ENCODE data around the gene LACTB. TPM values are rescaled to one million over a fixed set of nuclear protein-coding genes. Genes with fewer than 3 reads are reported as not detected.

LACTB gene
- total and polyA plus RNA-seq, 11 donors = 17.9 to 31.0 (median 22.7) TPM

DNA sequence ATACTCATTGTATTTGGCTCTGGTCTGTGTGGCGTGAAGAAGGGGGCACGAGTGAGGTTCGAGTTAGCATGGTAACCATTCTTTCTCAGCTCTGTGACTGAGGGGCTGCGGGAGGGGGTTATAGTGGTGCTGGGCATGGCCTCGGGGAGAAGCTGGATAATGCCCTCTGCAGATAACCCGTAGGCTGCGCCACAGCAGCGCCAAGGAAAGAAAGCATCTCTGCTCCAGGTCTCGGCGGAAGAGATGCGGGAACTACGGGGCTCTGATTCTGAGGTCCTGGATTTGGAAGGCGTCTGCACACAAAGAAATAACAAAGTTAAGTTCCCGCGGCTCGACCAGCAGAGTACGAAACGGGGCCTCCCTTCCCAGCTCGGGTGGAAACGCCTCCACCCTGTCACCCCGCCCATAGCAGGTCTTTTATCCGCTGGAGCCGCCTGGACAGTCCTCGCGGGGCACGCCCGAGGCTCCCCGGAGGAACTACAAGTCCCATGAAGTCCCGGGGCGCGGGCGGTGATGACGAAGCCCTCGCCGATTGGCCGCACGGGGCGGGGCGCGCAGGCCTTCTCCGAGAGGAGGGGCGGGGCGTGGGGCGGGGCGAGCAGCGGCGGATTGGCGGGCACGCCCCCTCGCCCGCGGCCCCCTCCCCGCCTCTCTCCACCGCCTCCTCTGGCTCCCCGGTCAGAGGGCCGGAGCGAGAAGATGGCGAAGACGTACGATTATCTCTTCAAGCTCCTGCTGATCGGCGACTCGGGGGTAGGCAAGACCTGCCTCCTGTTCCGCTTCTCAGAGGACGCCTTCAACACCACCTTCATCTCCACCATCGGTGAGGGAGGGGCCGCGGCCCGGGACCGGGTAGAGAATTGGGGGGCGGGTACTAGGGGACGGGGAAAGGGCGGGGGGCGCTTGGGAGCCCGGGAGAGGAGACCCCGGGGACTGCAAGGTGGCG, 67.5 kb downstream of the LACTB start, which contains the start of gene RAB8B:
TSS of gene RAB8B (plus strand) at position 681 of the 946 bp plus-strand sequence. CDS start at position 700, 19 bp downstream.
- peak; percentile 98 to 100 (median 99) for DNase-seq
- peak within 1 kb of the TSS; percentile 51 to 88 (median 73) for H3K4me3 ChIP-seq
- no peaks in the 10 kb centered on the region for H3K9me3 ChIP-seq
- H3K36me3 ChIP-seq = no peaks in the 10 kb centered on the region
- peak; percentile 98 to 100 (median 99) for ATAC-seq
- H3K4me1 ChIP-seq = peaks cover 0 to 47% (median 15%) of the 10 kb centered on the region in 12 donors
- H3K27me3 ChIP-seq = no peaks in the 10 kb centered on the region
- TF ChIP-seq, protein P1, sequence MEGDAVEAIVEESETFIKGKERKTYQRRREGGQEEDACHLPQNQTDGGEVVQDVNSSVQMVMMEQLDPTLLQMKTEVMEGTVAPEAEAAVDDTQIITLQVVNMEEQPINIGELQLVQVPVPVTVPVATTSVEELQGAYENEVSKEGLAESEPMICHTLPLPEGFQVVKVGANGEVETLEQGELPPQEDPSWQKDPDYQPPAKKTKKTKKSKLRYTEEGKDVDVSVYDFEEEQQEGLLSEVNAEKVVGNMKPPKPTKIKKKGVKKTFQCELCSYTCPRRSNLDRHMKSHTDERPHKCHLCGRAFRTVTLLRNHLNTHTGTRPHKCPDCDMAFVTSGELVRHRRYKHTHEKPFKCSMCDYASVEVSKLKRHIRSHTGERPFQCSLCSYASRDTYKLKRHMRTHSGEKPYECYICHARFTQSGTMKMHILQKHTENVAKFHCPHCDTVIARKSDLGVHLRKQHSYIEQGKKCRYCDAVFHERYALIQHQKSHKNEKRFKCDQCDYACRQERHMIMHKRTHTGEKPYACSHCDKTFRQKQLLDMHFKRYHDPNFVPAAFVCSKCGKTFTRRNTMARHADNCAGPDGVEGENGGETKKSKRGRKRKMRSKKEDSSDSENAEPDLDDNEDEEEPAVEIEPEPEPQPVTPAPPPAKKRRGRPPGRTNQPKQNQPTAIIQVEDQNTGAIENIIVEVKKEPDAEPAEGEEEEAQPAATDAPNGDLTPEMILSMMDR (IDR thresholded peaks at IDR 0.05) = peak in 2 of 12 donors; percentile 2 to 6
- TF ChIP-seq POLR2A (IDR thresholded peaks at IDR 0.05) = peak; percentile 42 to 73
- WGBS, 4 donors = 0 to 1% (median 0%) methylated on average over 45 to 77 of the region's 77 CpGs
- intact Hi-C loops (cut with DNase I) = loop anchor here in 6 of 10 donors (2.0 to 10.0 kb wide), 6 partner anchors 32 to 216 kb away; partner anchors contain the start of genes APH1B (in 2 of the 6), RPS27L (in 2 of the 6) and LACTB (in 1 of the 6)
- peak within 1 kb of the TSS; percentile 19 to 90 (median 77) for H3K27ac ChIP-seq

DNA sequence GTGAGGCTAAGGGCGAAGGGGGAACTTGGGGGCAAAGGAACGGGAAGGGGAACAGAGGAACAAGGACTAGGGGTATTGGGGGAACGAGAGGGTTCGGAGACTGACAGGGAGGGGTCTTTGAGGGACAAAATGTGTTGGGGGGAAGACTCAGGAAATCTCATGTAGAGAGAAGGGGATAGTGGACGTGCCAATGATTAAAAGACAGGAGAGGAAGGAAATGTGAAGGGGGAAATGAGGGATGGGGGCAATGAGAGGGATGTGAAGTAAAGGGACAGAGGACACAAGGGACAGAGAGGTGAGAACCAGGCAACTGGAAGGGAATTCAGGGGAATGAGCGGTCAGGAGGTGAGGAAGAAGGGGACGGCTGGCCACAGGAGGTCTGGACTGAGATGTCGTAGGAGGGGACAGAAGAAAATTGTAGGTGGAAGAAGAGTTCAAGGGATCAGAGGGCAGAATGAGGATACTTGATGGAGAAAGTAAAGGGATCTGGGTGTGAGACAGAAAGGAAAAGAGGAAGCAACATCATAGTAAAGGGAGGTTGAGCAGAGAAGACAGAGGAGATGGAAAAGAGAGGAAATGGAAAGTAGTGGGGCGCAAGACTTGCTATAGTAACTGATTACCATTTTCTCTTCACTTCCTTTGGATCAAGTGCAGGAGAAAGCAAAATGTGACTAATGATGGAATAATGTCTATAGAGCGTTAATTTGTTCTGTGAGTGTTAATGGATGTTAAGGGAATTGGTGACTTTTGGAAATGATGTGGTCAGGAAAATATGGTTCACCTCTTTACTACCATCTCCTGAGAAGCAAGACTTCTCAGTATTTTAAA, 68.5 kb downstream of the LACTB start:
- TF ChIP-seq POLR2A (IDR thresholded peaks at IDR 0.05) = no peak
- TF ChIP-seq, protein P1 (IDR thresholded peaks at IDR 0.05) = no peak
- DNase-seq (no peak), ATAC-seq (peak in 1 of 4 donors; percentile 5)
- no peaks in the 10 kb centered on the region for H3K27me3 ChIP-seq
- H3K36me3 ChIP-seq = no peaks in the 10 kb centered on the region
- H3K4me3 ChIP-seq = peak overlapping the region; percentile 51 to 88 (median 73)
- intact Hi-C loops (cut with DNase I) = loop anchor here in 9 of 10 donors (2.0 to 10.0 kb wide), 8 partner anchors 33 to 215 kb away; partner anchors contain the start of genes APH1B (in 5 of the 9), RPS27L (in 2 of the 9) and LACTB (in 1 of the 9)
- 13 to 20% (median 14%) methylated on average over 10 of the region's 10 CpGs for WGBS, 4 donors
- no peaks in the 10 kb centered on the region for H3K9me3 ChIP-seq
- H3K4me1 ChIP-seq = peaks cover 0 to 56% (median 23%) of the 10 kb centered on the region in 12 donors
- H3K27ac ChIP-seq = peak overlapping the region; percentile 19 to 90 (median 77)

DNA sequence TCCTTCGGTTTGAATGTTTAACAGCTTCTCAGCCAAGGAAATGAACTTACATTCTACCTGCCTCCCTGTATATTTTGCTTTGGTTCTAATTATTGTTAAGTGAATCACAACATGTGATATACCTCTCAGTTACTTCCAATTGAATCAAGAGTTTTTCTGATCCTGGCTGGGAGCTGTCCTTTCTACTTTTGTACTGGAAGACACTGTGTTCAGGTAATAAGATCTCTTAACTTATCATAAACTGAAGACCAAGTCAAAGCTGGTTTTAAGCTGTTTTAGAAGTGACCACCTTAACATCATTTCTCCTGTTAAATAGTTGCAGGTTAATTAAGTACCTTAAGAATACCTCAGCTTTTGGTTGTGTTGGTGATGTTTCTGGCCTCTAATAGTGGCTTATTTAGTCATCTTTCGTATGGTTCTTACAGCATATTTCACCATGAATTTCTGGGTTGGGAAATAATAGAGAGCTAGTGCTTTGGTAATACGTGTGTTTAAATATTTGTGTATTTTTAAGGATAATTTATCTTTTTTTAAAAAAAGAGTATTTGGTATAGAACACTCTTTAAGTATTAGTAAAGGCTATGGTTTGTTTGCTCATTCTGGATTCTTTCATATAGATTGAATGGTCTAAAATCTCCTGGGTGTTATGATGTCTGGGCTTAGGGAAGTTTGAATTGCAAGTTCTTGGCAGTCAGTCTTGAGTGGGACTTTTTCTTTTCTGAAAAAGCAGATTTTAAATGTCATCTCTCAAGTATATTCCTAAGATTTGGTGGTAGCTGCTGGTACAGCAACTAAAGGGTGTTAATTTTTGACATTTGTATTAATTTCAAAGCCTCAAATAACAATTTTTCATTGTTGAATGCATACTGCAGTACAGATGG, 69.3 kb downstream of the LACTB start:
- DNase-seq (no peak), ATAC-seq (no peak)
- no peaks in the 10 kb centered on the region for H3K36me3 ChIP-seq
- no peaks in the 10 kb centered on the region for H3K27me3 ChIP-seq
- peaks cover 0 to 65% (median 30%) of the 10 kb centered on the region in 12 donors for H3K4me1 ChIP-seq
- TF ChIP-seq POLR2A (IDR thresholded peaks at IDR 0.05) = no peak
- TF ChIP-seq, protein P1 (IDR thresholded peaks at IDR 0.05) = peak in 1 of 12 donors; percentile 10
- 62 to 77% (median 71%) methylated on average over 3 of the region's 3 CpGs for WGBS, 4 donors
- intact Hi-C loops (cut with DNase I) = loop anchor here in 5 of 10 donors (5.0 to 10.0 kb wide), 3 partner anchors 41 to 84 kb away; partner anchors contain the start of gene APH1B (in 3 of the 5)
- H3K27ac ChIP-seq = peak overlapping the region in 6 of 12 donors; percentile 72 to 90 (median 82)
- H3K4me3 ChIP-seq = peak overlapping the region in 9 of 12 donors; percentile 67 to 88 (median 75)
- H3K9me3 ChIP-seq = no peaks in the 10 kb centered on the region

Other genes starting within 250 kb of the LACTB start
- over 10,000 TPM in 7 of 9 donors, 1,000 to 10,000 TPM in 2; 9,722 to 18,689 (median 13,330) TPM for gene TPM1, start 79.1 kb upstream of the LACTB start, total RNA-seq
- over 10,000 TPM; 13,651 to 16,217 TPM for gene TPM1, start 79.1 kb upstream of the LACTB start, polyA plus RNA-seq
- gene RPS27L, start 35.6 kb downstream of the LACTB start, total RNA-seq = 100 to 1,000 TPM in 7 of 9 donors, 10 to 100 TPM in 2; 61.3 to 221 (median 137) TPM
- gene RPS27L, start 35.6 kb downstream of the LACTB start, polyA plus RNA-seq = 100 to 1,000 TPM in 1 of 2 donors, 10 to 100 TPM in 1; 53.4 to 141 TPM
- 10 to 100 TPM in 2 of 9 donors, 1 to 10 TPM in 7; 6.3 to 32.6 (median 8.4) TPM for gene RAB8B, start 67.7 kb downstream of the LACTB start, total RNA-seq
- gene RAB8B, start 67.7 kb downstream of the LACTB start, polyA plus RNA-seq = 1 to 10 TPM; 2.5 to 6.2 TPM
- 10 to 100 TPM in 2 of 9 donors, 1 to 10 TPM in 7; 4.3 to 17.6 (median 6.3) TPM for gene APH1B, start 155.7 kb downstream of the LACTB start, total RNA-seq
- gene APH1B, start 155.7 kb downstream of the LACTB start, polyA plus RNA-seq = 1 to 10 TPM; 1.9 to 3.2 TPM

All from heart left ventricle (tissue), 16 donors.